NB4 (cell line): Measurements from ENCODE around the gene SIK2.

Experiments
- POLR2A ChIP-seq: IDR thresholded peaks from 2 replicates; pipeline ENCODE4 v1.6.1; 2011; ENCODE audit warnings: mild to moderate bottlenecking; ENCODE audit not compliant: insufficient read length; ENCODE audit errors: extremely low read depth
- TF ChIP-seq, protein P1 (sequence below): IDR thresholded peaks from one replicate; pipeline ENCODE4 v1.5.1; 2012; ENCODE audit warnings: low read depth, low read length
- TF ChIP-seq, protein P2 (sequence below): IDR thresholded peaks from 2 replicates; pipeline ENCODE4 v1.6.1; 2011; ENCODE audit warnings: low read depth, low read length

GRCh38 chr11:111723595-111723994 lies 121.3 kb downstream of the SIK2 start:
- TF ChIP-seq, protein P1, sequence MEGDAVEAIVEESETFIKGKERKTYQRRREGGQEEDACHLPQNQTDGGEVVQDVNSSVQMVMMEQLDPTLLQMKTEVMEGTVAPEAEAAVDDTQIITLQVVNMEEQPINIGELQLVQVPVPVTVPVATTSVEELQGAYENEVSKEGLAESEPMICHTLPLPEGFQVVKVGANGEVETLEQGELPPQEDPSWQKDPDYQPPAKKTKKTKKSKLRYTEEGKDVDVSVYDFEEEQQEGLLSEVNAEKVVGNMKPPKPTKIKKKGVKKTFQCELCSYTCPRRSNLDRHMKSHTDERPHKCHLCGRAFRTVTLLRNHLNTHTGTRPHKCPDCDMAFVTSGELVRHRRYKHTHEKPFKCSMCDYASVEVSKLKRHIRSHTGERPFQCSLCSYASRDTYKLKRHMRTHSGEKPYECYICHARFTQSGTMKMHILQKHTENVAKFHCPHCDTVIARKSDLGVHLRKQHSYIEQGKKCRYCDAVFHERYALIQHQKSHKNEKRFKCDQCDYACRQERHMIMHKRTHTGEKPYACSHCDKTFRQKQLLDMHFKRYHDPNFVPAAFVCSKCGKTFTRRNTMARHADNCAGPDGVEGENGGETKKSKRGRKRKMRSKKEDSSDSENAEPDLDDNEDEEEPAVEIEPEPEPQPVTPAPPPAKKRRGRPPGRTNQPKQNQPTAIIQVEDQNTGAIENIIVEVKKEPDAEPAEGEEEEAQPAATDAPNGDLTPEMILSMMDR: no peak
- TF ChIP-seq POLR2A: no peak
- TF ChIP-seq, protein P2, sequence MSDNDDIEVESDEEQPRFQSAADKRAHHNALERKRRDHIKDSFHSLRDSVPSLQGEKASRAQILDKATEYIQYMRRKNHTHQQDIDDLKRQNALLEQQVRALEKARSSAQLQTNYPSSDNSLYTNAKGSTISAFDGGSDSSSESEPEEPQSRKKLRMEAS: no peak
